HepG2 (cell line): ENCODE measurements around the gene ACP1. TPM values are rescaled to one million over a fixed set of nuclear protein-coding genes. Genes with fewer than 3 reads are reported as not detected.

Source experiments
- HDAC6 ChIP-seq: fragments of 200-600 bp; sonication (generic); IDR thresholded peaks from 2 replicates; pipeline ENCODE4 v1.7.0; 2017; ENCODE audit warnings: mild to moderate bottlenecking, antibody characterized with exemption, low read length, low read depth
- HNRNPUL1 ChIP-seq: fragments of 200-400 bp; formaldehyde crosslinking; IDR thresholded peaks from 2 replicates; pipeline ENCODE4 v1.6.1; 2017; ENCODE audit warnings: low read depth, mild to moderate bottlenecking, low read length, moderate library complexity
- IKZF4 ChIP-seq: sonication (generic); formaldehyde crosslinking; IDR thresholded peaks from 2 replicates; pipeline ENCODE4 v1.5.1; 2020; ENCODE audit warnings: borderline replicate concordance, mild to moderate bottlenecking, low read depth, missing genetic modification reagents; ENCODE audit errors: not compliant biosample characterization
- KLF9 ChIP-seq: IDR thresholded peaks from 2 replicates; pipeline ENCODE4 v1.6.1; 2016; ENCODE audit warnings: low read depth
- MIER3 ChIP-seq: IDR thresholded peaks from 2 replicates; pipeline ENCODE4 v1.6.1; 2016; ENCODE audit warnings: missing compliant biosample characterization, borderline replicate concordance
- MLLT10 ChIP-seq: sonication (generic); formaldehyde crosslinking; IDR thresholded peaks from 2 replicates; pipeline ENCODE4 v1.4.0; 2020; ENCODE audit warnings: missing genetic modification reagents
- NBN ChIP-seq: fragments of 450-650 bp; conservative IDR thresholded peaks from 2 replicates; pipeline ENCODE4 v1.6.1; 2017
- NR2C2 ChIP-seq: sonication (generic); formaldehyde crosslinking; IDR thresholded peaks from 2 replicates; pipeline ENCODE4 v1.4.0; 2020; ENCODE audit warnings: missing genetic modification reagents, mild to moderate bottlenecking, moderate library complexity, borderline replicate concordance
- POLR2G ChIP-seq: fragments of 200-400 bp; formaldehyde crosslinking; IDR thresholded peaks from 2 replicates; pipeline ENCODE4 v1.6.1; 2018; ENCODE audit warnings: mild to moderate bottlenecking, low read depth, low read length, moderate library complexity
- RAD51 ChIP-seq: fragments of 450-650 bp; IDR thresholded peaks from 2 replicates; pipeline ENCODE4 v1.6.1; 2016; ENCODE audit warnings: borderline replicate concordance
- SP1 ChIP-seq, 2 experiments: fragments of 450-650 bp in 1 of 2; sonication (generic) in 1 of 2; formaldehyde crosslinking in 1 of 2; IDR thresholded peaks; 2 replicates each; pipeline versions ENCODE4 v1.4.0 to v1.6.1; 2016 to 2020; ENCODE audit warnings: missing genetic modification reagents in 1 of 2
- SP2 ChIP-seq: sonication (generic); formaldehyde crosslinking; IDR thresholded peaks from 2 replicates; pipeline ENCODE4 v1.5.1; 2020; ENCODE audit warnings: mild to moderate bottlenecking, missing genetic modification reagents
- TAF15 ChIP-seq: fragments of 200-400 bp; formaldehyde crosslinking; IDR thresholded peaks from one replicate; pipeline ENCODE4 v1.6.1; 2018; ENCODE audit warnings: mild to moderate bottlenecking, low read depth, low read length; ENCODE audit not compliant: poor library complexity, severe bottlenecking
- TBP ChIP-seq: sonication (generic); formaldehyde crosslinking; IDR thresholded peaks from 2 replicates; pipeline ENCODE4 v1.5.0; 2020; ENCODE audit warnings: missing genetic modification reagents
- ZBTB42 ChIP-seq: sonication (generic); formaldehyde crosslinking; IDR thresholded peaks from 2 replicates; pipeline ENCODE4 v1.5.0; 2020; ENCODE audit warnings: mild to moderate bottlenecking, missing genetic modification reagents
- ZNF33A ChIP-seq: sonication (generic); formaldehyde crosslinking; IDR thresholded peaks from 2 replicates; pipeline ENCODE4 v1.5.1; 2020; ENCODE audit warnings: missing genetic modification reagents, mild to moderate bottlenecking, moderate library complexity, borderline replicate concordance
- ZNF510 ChIP-seq: sonication (generic); formaldehyde crosslinking; IDR thresholded peaks from 2 replicates; pipeline ENCODE4 v1.4.0; 2020; ENCODE audit warnings: low read depth, mild to moderate bottlenecking, missing genetic modification reagents
- ZNF616 ChIP-seq: sonication (generic); formaldehyde crosslinking; IDR thresholded peaks from 2 replicates; pipeline ENCODE4 v1.5.0; 2020; ENCODE audit warnings: low read depth, mild to moderate bottlenecking, missing genetic modification reagents
- ZNF709 ChIP-seq: sonication (generic); formaldehyde crosslinking; IDR thresholded peaks from 2 replicates; pipeline ENCODE4 v1.5.0; 2020; ENCODE audit warnings: mild to moderate bottlenecking, missing genetic modification reagents
- ZNF781 ChIP-seq: sonication (generic); formaldehyde crosslinking; IDR thresholded peaks from 2 replicates; pipeline ENCODE4 v1.5.1; 2020; ENCODE audit warnings: borderline replicate concordance, mild to moderate bottlenecking, missing genetic modification reagents; ENCODE audit errors: not compliant biosample characterization
- polyA plus RNA-seq, 8 experiments: library from polyadenylated mRNA; depleted of rRNA in 3 of 8; stranded (reverse) in 7 of 8; unstranded in 1 of 8; fragments of >200 nt; fragmentation: Illumina TruSeq in 4 of 8; extraction: Trizol in 4 of 8; gene quantifications; 2 replicates each; pipeline versions ENCODE4 v1.2.1 to v1.2.3, GENCODE V29; 2011 to 2016; ENCODE audit warnings: low read depth in 4 of 8, missing spikeins in 1 of 8, mixed read lengths in 1 of 8; ENCODE audit not compliant: insufficient read depth in 1 of 8
- total RNA-seq, 5 experiments: library from RNA; depleted of rRNA; stranded (reverse); fragments of >200 nt; fragmentation: Illumina TruSeq; extraction: Trizol; gene quantifications; 2 replicates each; pipeline ENCODE4 v1.2.3, GENCODE V29; 2016; ENCODE audit warnings: low read depth in 1 of 5
- TF ChIP-seq, protein P1 (sequence below): sonication (generic); formaldehyde crosslinking; IDR thresholded peaks from 2 replicates; pipeline ENCODE4 v1.4.0; 2020; ENCODE audit warnings: missing genetic modification reagents
- TF ChIP-seq, protein P2 (sequence below): sonication (generic); formaldehyde crosslinking; IDR thresholded peaks from 2 replicates; pipeline ENCODE4 v1.5.0; 2020; ENCODE audit warnings: missing genetic modification reagents
- TF ChIP-seq, protein P3 (sequence below): IDR thresholded peaks from 2 replicates; pipeline ENCODE4 v1.6.1; 2016; ENCODE audit warnings: missing compliant biosample characterization, missing genetic modification reagents, borderline replicate concordance

Gene ACP1
- total and polyA plus RNA-seq, 2 of the 13 experiments (the other 11 are each of a cell fraction or from before 2014, with no cell fraction given): 246 to 348 TPM

DNA sequence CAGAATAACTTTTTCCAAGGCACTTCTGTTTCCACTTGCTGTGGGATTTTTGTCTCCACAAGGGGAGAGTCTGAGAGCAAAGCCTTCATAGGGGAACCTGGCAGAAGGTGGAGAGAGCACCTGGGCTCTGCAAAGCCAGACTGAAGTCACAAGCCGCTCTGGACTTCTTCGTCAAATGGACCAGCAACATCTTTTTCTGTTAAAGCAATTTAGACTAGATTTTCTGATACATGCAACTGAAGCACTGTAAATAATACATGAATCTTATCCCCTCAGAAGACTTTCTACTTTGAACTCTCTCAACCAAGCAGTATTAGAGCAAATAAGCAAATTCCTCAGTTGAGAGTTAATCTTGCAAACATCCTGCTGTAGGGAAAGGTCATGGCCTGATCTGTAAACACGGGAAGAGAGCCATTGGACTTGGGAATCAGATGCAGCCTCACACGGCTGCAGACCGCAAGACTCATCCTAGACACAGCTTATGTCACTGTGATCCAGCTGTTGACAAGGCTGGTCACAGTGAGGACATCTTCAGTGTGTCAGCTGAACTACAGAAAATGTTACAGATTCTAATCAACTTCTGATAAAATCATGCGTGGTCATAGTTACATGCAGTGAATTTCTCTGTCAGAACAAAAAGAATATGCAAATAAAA lies 4.1 kb upstream of the ACP1 start (continued):
- TF ChIP-seq, protein P1, sequence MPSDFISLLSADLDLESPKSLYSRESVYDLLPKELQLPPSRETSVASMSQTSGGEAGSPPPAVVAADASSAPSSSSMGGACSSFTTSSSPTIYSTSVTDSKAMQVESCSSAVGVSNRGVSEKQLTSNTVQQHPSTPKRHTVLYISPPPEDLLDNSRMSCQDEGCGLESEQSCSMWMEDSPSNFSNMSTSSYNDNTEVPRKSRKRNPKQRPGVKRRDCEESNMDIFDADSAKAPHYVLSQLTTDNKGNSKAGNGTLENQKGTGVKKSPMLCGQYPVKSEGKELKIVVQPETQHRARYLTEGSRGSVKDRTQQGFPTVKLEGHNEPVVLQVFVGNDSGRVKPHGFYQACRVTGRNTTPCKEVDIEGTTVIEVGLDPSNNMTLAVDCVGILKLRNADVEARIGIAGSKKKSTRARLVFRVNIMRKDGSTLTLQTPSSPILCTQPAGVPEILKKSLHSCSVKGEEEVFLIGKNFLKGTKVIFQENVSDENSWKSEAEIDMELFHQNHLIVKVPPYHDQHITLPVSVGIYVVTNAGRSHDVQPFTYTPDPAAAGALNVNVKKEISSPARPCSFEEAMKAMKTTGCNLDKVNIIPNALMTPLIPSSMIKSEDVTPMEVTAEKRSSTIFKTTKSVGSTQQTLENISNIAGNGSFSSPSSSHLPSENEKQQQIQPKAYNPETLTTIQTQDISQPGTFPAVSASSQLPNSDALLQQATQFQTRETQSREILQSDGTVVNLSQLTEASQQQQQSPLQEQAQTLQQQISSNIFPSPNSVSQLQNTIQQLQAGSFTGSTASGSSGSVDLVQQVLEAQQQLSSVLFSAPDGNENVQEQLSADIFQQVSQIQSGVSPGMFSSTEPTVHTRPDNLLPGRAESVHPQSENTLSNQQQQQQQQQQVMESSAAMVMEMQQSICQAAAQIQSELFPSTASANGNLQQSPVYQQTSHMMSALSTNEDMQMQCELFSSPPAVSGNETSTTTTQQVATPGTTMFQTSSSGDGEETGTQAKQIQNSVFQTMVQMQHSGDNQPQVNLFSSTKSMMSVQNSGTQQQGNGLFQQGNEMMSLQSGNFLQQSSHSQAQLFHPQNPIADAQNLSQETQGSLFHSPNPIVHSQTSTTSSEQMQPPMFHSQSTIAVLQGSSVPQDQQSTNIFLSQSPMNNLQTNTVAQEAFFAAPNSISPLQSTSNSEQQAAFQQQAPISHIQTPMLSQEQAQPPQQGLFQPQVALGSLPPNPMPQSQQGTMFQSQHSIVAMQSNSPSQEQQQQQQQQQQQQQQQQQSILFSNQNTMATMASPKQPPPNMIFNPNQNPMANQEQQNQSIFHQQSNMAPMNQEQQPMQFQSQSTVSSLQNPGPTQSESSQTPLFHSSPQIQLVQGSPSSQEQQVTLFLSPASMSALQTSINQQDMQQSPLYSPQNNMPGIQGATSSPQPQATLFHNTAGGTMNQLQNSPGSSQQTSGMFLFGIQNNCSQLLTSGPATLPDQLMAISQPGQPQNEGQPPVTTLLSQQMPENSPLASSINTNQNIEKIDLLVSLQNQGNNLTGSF (CRISPR knock-in tag): no peak
- TF ChIP-seq HNRNPUL1 (no peak), POLR2G (peak; percentile 58), ZNF709 (peak; percentile 93; the same call in 1 of the 2 replicates), SP1 (IDR thresholded peaks at IDR 0.05) (no peak), SP1 (CRISPR knock-in tag; IDR thresholded peaks at IDR 0.05) (peak; percentile 63), KLF9 (CRISPR knock-in tag) (peak; percentile 97), MIER3 (CRISPR knock-in tag) (peak; percentile 100), ZNF510 (no peak), TAF15 (no peak), HDAC6 (no peak), ZBTB42 (peak; percentile 99), MLLT10 (CRISPR knock-in tag) (no peak), RAD51 (no peak), ZNF616 (CRISPR knock-in tag) (no peak), ZNF781 (CRISPR knock-in tag) (no peak), SP2 (CRISPR knock-in tag) (no peak), IKZF4 (CRISPR knock-in tag) (no peak), ZNF33A (CRISPR knock-in tag) (peak; percentile 84; the same call in 1 of the 2 replicates), NR2C2 (CRISPR knock-in tag) (peak; percentile 93), TBP (CRISPR knock-in tag) (no peak), NBN (no peak)
- TF ChIP-seq, protein P2, sequence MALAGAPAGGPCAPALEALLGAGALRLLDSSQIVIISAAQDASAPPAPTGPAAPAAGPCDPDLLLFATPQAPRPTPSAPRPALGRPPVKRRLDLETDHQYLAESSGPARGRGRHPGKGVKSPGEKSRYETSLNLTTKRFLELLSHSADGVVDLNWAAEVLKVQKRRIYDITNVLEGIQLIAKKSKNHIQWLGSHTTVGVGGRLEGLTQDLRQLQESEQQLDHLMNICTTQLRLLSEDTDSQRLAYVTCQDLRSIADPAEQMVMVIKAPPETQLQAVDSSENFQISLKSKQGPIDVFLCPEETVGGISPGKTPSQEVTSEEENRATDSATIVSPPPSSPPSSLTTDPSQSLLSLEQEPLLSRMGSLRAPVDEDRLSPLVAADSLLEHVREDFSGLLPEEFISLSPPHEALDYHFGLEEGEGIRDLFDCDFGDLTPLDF: no peak
- TF ChIP-seq, protein P3, sequence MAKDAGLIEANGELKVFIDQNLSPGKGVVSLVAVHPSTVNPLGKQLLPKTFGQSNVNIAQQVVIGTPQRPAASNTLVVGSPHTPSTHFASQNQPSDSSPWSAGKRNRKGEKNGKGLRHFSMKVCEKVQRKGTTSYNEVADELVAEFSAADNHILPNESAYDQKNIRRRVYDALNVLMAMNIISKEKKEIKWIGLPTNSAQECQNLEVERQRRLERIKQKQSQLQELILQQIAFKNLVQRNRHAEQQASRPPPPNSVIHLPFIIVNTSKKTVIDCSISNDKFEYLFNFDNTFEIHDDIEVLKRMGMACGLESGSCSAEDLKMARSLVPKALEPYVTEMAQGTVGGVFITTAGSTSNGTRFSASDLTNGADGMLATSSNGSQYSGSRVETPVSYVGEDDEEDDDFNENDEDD (CRISPR knock-in tag): peak; percentile 71; the same call in 1 of the 2 replicates
